ENCODE measurements around the gene TAF1D.

TAF1D gene

DNA sequence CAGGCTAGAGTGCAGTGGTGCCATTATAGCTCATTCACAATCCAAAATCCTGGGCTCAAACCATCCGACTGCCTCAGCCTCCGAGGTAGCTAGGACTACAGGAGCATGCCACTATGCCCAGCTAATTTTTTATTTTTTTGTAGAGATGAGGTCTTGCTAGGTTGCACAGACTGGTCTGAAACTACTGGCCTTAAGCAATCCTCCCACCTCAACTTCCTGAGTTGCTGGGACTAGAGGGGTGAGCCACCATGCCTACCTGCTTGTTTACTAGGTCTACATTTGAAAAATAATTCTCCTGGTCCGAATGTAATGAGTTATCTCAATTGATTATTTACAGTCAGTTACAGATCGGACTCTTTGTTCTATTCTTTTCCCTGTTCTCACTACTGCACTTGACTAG, 22.0 kb downstream of the TAF1D start:
- DNase-seq: no peak

GRCh38 chr11:93718057-93718563, 23.2 kb downstream of the TAF1D start:
- no peak for DNase-seq

GRCh38 chr11:93717501-93717900, 23.8 kb downstream of the TAF1D start:
- no peak for DNase-seq

DNA sequence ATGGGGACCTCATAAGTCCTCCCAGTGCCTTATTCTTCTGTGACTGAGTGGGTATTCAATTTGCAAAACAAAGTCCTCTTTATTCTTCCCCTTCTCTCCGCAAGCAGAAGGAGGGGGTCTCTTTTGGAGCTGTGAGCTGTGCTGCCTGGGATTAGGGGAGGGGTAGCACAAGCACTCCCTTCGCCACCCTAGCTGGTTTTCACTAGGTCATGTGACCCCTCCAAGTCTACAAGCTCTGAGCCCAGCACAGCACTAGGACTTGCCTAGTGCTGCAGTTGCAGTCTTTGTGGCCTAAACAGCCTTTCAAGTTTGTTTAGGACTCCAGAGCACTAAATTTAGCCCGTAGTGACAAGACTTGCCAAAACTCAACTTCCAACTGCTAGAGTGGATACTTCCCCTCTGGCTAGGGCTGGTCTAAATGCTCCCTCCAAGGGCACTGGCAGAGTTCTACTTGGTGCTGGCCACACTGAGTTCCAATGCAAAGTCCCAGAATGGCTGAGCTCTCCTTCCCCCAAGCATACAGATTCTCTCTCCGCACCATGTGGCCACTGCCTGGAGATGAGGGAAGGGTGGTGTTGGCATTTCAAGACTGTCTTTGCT, 25.4 kb downstream of the TAF1D start:
- DNase-seq: no peak

DNA sequence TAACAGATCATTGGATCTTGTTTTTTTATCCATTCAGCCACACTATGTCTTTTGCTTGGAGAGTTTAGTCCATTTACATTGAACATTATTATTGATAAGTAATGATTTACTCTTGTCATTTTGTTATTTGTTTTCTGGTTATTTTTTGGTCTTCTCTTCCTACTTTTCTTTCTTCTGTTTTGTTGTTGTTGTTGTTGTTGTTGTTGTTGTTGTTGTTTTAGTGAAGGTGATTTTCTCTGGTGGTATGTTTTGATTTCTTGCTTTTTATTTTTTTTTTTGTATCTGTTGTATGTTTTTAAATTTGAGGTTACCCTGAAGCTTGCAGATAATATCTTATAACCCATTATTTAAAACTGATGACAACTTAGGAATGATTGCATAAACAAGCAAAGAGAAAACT, 28.6 kb downstream of the TAF1D start:
- DNase-seq: no peak

GRCh38 chr11:93710239-93710638, 31.1 kb downstream of the TAF1D start:
- DNase-seq: no peak

DNA sequence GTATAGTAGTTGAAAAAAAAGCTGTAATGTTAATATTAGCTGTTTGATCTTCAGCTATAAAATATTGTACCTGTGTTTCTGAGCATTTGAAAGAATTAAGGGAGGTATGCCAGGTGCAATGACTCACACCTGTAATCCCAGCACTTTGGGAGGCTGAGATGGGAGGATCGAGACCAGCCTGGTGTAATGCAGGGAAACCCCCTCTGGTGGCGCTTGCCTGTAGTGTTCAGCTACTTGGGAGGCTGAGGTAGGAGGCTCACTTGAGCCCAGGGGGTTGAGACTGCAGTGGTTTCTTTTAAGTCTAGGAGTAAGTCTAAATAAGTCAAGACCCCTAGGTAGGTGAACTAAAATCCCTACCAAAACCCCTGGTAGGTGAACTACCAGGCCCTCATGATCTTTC, 37.1 kb downstream of the TAF1D start:
- no peak for DNase-seq

GRCh38 chr11:93700830-93701229, 40.5 kb downstream of the TAF1D start:
- no peak for DNase-seq

DNA sequence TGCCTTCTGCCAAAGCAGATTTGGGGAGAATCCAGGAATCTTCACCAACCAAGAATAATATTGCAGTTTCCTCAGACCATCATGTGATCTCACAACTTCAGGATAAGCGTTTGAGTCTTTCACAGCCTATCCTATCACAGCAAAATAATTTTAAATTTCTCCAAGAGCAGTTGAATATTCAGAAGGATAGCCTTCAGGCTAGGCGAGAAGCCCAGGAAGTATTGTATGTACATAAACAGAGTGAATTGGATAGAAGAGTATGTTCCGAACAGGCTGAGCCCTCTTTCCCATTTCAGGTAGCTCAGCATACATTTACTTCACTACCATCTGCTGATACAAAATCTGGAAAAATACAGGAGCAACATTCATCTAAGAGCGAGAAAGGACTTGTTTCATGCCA, 43.7 kb downstream of the TAF1D start:
- no peak for DNase-seq

GRCh38 chr11:93694557-93694956, 46.7 kb downstream of the TAF1D start:
- DNase-seq: no peak

DNA sequence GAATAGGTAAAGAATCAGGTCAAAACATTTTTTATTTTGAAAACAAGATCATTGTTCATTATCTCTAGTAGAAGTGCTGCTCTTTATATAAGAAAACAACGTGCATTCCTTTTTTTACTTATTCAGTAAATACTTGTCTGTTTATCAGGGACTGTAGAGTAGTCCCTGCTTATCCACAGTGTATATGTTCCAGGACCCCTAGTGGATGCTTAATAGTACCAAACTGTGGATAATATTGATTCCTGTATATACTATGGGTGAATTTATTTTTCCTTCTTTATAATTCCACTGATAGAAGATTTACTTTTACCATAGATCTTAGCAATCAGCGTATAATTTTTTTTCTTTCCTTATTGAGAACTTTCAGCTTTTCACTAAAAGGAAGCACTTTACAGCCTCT, 47.2 kb downstream of the TAF1D start:
- no peak for DNase-seq

GRCh38 chr11:93689240-93689639, 52.1 kb downstream of the TAF1D start:
- peak; percentile 66 for DNase-seq

- no peak for DNase-seq
These were observed 54.5 kb downstream of the TAF1D start for GRCh38 chr11:93686812-93687211.

DNA sequence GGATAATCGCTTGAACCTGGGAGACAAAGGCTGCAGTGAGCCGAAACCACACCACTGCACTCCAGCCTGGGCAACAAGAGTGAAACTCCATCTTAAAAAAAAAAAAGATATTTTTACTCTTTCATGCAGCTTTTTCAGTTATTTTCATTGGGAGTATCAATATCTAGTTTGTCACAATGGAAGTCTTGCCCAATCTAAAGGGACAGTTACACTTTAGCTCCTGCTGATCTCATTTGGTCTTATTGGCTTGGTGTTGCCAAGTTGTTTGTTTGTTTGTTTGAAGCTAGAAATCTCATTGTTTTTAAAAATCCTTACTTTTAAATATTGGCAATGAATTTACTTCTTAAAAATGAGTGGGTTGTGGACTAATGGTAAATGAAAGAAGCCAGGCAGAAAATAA, 55.1 kb downstream of the TAF1D start:
- no peak for DNase-seq
